Raji (cell line): ENCODE measurements around the gene PRKN.

Experiments
- POLR2A ChIP-seq: IDR thresholded peaks from 2 replicates; pipeline ENCODE4 v1.6.1; 2011; ENCODE audit warnings: low read depth, low read length, control low read depth; ENCODE audit not compliant: insufficient read depth

The PRKN gene

GRCh38 chr6:161721511-161721910, 1006.1 kb downstream of the PRKN start:
- no peak for TF ChIP-seq POLR2A

GRCh38 chr6:161716176-161716575, 1011.4 kb downstream of the PRKN start:
- no peak for TF ChIP-seq POLR2A

- TF ChIP-seq POLR2A = no peak
Observed at GRCh38 chr6:161711938-161712337, 1015.6 kb downstream of the PRKN start.

GRCh38 chr6:161711515-161711914, 1016.1 kb downstream of the PRKN start:
- TF ChIP-seq POLR2A = no peak

- no peak for TF ChIP-seq POLR2A
Observed at GRCh38 chr6:161710698-161711097, 1016.9 kb downstream of the PRKN start.

GRCh38 chr6:161701056-161701455, 1026.5 kb downstream of the PRKN start:
- TF ChIP-seq POLR2A = no peak

GRCh38 chr6:161696801-161697200, 1030.8 kb downstream of the PRKN start:
- no peak for TF ChIP-seq POLR2A

- no peak for TF ChIP-seq POLR2A
Observed at GRCh38 chr6:161694995-161695394, 1032.6 kb downstream of the PRKN start.

- TF ChIP-seq POLR2A = no peak
Observed at GRCh38 chr6:161686655-161687054, 1040.9 kb downstream of the PRKN start.

- no peak for TF ChIP-seq POLR2A
Observed at GRCh38 chr6:161684731-161685475, 1042.7 kb downstream of the PRKN start.

GRCh38 chr6:161683400-161683799, 1044.2 kb downstream of the PRKN start:
- TF ChIP-seq POLR2A = no peak

- no peak for TF ChIP-seq POLR2A
Observed at GRCh38 chr6:161682982-161683381, 1044.6 kb downstream of the PRKN start.

- TF ChIP-seq POLR2A = no peak
Observed at GRCh38 chr6:161679980-161680538, 1047.5 kb downstream of the PRKN start.

GRCh38 chr6:161677188-161677587, 1050.4 kb downstream of the PRKN start:
- TF ChIP-seq POLR2A = no peak

GRCh38 chr6:161676586-161676985, 1051.0 kb downstream of the PRKN start:
- no peak for TF ChIP-seq POLR2A

- no peak for TF ChIP-seq POLR2A
Observed at GRCh38 chr6:161674930-161675682, 1052.5 kb downstream of the PRKN start.
